ENCODE data around the gene UBE2R2.
A peak's percentile ranks its signal among the peaks of the same experiment; 100 is the strongest.

Gene UBE2R2

DNA sequence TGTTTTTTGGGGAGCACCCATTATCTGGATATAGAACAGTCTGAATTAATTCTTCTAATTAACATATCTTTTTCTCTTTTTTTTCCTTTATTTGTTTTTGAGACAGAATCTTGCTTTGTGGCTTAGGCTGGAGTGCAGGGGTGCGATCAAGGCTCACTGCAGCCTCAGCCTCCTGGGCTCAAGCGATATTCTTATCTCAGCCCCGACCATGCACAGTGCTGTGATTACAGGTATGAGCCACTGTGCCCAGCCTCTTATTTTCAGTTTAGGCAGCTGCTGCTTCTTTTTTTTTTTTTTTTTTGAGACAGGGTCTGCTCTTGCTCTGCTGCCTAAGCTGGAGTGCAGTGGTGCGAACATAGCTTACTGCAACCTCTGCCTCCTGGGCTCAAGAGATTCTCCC, 20.2 kb downstream of the UBE2R2 start:
- Histone ChIP-seq H3K18ac (ENCODE audit: low read depth in 1 of 2, low read length in 2 of 2) (no peak overlapping the region), H3K9ac (ENCODE audit: low read length) (no peak overlapping the region), H3K4ac (ENCODE audit: low read depth in 1 of 2, low read length in 2 of 2) (no peak overlapping the region), H3K27ac (ENCODE audit: low read length, poor library complexity, severe bottlenecking) (no peak overlapping the region), H4K8ac (ENCODE audit: low read length) (no peak overlapping the region), H2BK12ac (ENCODE audit: low read length in 2 of 2) (no peak overlapping the region), H3K4me1 (ENCODE audit: control insufficient read depth, insufficient read depth, low read depth, low read length) (peaks cover 11% of the 10 kb centered on the region), H3K36me3 (ENCODE audit: control insufficient read depth in 1 of 2, insufficient read depth in 2 of 2, low read depth in 1 of 2, low read length in 2 of 2) (peaks cover 0 to 3% of the 10 kb centered on the region in 2 experiments), H4K91ac (ENCODE audit: low read length) (no peak overlapping the region), H3K9me3 (ENCODE audit: control insufficient read depth, low read length) (no peaks in the 10 kb centered on the region), H2AK5ac (ENCODE audit: low read length, severe bottlenecking) (no peak overlapping the region), H2BK5ac (ENCODE audit: low read depth, low read length, poor library complexity, severe bottlenecking) (no peak overlapping the region), H3K4me3 (ENCODE audit: insufficient read depth in 1 of 2, low read depth in 1 of 2, low read length in 2 of 2) (no peak overlapping the region), H3K14ac (ENCODE audit: low read length in 2 of 2) (no peak overlapping the region), H3K79me1 (replicated peaks; ENCODE audit: low read length, poor library complexity, severe bottlenecking) (no peaks in the 10 kb centered on the region), H3K23ac (ENCODE audit: low read length in 2 of 2) (no peak overlapping the region), H3K27me3 (ENCODE audit: control insufficient read depth in 1 of 2, insufficient read depth in 1 of 2, low read length in 2 of 2) (no peaks in the 10 kb centered on the region), H2AFZ (ENCODE audit: low read depth, low read length) (no peak overlapping the region), H2BK120ac (ENCODE audit: low read depth, low read length) (no peak overlapping the region), H3K4me2 (ENCODE audit: low read length, poor library complexity, severe bottlenecking) (no peak overlapping the region), H2BK15ac (ENCODE audit: low read depth, poor library complexity, severe bottlenecking) (no peak overlapping the region)
- DNase-seq, result no peak
- WGBS, result 94% methylated on average over 3 of the region's 4 CpGs

DNA sequence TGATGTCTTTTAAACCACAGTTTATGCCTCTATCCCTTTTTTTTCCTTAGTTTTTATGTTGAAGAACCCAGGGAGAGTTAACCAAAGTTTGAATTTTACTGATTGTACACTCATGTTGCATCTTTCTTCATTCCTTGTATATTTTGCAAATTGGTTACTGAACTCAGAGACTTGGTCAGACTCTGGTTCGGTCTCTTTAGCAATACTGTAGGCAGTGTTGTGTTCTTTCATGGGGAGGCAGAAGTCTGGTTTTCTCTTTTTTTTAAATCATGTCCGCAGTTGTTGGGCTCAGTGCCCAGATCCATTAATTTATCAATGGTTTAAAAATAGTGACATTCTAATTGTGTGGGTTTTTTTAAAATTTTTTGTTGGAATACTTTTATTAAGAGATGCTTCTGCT, 23.4 kb downstream of the UBE2R2 start:
- Histone ChIP-seq H3K9ac (ENCODE audit: low read length) (peak overlapping the region; percentile 8), H3K4me2 (ENCODE audit: low read length, poor library complexity, severe bottlenecking) (no peak overlapping the region), H3K79me1 (replicated peaks; ENCODE audit: low read length, poor library complexity, severe bottlenecking) (no peaks in the 10 kb centered on the region), H2BK12ac (ENCODE audit: low read length in 2 of 2) (no peak overlapping the region), H3K18ac (ENCODE audit: low read depth in 1 of 2, low read length in 2 of 2) (no peak overlapping the region), H2BK120ac (ENCODE audit: low read depth, low read length) (no peak overlapping the region), H4K91ac (ENCODE audit: low read length) (no peak overlapping the region), H2BK15ac (ENCODE audit: low read depth, poor library complexity, severe bottlenecking) (no peak overlapping the region), H2BK5ac (ENCODE audit: low read depth, low read length, poor library complexity, severe bottlenecking) (no peak overlapping the region), H3K36me3 (ENCODE audit: control insufficient read depth in 1 of 2, insufficient read depth in 2 of 2, low read depth in 1 of 2, low read length in 2 of 2) (peaks cover 0 to 3% of the 10 kb centered on the region in 2 experiments), H3K4me1 (ENCODE audit: control insufficient read depth, insufficient read depth, low read depth, low read length) (peaks cover 5% of the 10 kb centered on the region), H2AK5ac (ENCODE audit: low read length, severe bottlenecking) (no peak overlapping the region), H3K4me3 (ENCODE audit: insufficient read depth in 1 of 2, low read depth in 1 of 2, low read length in 2 of 2) (no peak overlapping the region), H3K14ac (ENCODE audit: low read length in 2 of 2) (no peak overlapping the region), H4K8ac (ENCODE audit: low read length) (no peak overlapping the region), H3K23ac (ENCODE audit: low read length in 2 of 2) (no peak overlapping the region), H2AFZ (ENCODE audit: low read depth, low read length) (no peak overlapping the region), H3K9me3 (ENCODE audit: control insufficient read depth, low read length) (no peaks in the 10 kb centered on the region), H3K4ac (ENCODE audit: low read depth in 1 of 2, low read length in 2 of 2) (no peak overlapping the region), H3K27me3 (ENCODE audit: control insufficient read depth in 1 of 2, insufficient read depth in 1 of 2, low read length in 2 of 2) (no peaks in the 10 kb centered on the region), H3K27ac (ENCODE audit: low read length, poor library complexity, severe bottlenecking) (no peak overlapping the region)
- WGBS, result 99% methylated on average over 2 of the region's 2 CpGs
- no peak for DNase-seq

DNA sequence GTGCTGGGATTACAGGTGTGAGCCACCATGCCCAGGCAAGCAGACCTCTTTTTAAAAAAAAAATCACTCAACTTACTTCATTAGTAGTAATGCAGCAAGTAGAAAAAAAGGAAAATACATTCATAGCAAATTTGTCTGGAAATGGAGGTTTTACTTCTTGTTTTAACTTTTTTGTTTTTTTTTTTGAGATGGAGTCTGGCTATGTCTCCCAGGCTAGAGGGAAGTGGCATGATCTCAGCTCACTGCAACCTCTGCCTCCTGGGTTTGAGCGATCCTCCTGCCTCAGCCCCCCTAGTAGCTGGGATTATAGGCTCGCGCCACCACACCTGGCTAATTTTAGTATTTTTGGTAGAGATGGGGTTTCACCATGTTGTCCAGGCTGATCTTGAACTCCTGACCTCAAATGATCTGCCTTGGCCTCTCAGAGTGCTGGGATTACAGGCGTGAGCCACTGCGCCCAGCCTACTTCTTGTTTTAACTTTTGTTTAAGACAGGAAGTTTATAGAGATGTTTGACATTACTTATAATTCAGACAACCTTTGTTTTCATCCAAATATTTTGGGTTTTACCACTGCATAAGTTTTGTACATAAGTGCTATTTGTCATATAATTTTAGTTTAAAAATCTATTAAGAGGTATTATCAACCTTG, 26.5 kb downstream of the UBE2R2 start:
- 98% methylated on average over 3 of the region's 5 CpGs for WGBS
- H3K18ac ChIP-seq (ENCODE audit: low read depth in 1 of 2, low read length in 2 of 2), result peak overlapping the region in 1 of 2 experiments; percentile 2
- no peak for DNase-seq
- H3K4me3 ChIP-seq (ENCODE audit: insufficient read depth in 1 of 2, low read depth in 1 of 2, low read length in 2 of 2), result no peak overlapping the region
- H3K4ac ChIP-seq (ENCODE audit: low read depth in 1 of 2, low read length in 2 of 2), result no peak overlapping the region
- no peak overlapping the region for H2BK5ac ChIP-seq (ENCODE audit: low read depth, low read length, poor library complexity, severe bottlenecking)
- no peaks in the 10 kb centered on the region for H3K9me3 ChIP-seq (ENCODE audit: control insufficient read depth, low read length)
- H3K14ac ChIP-seq (ENCODE audit: low read length in 2 of 2), result no peak overlapping the region
- no peak overlapping the region for H2BK12ac ChIP-seq (ENCODE audit: low read length in 2 of 2)
- no peak overlapping the region for H3K23ac ChIP-seq (ENCODE audit: low read length in 2 of 2)
- peaks cover 0 to 3% of the 10 kb centered on the region in 2 experiments for H3K36me3 ChIP-seq (ENCODE audit: control insufficient read depth in 1 of 2, insufficient read depth in 2 of 2, low read depth in 1 of 2, low read length in 2 of 2)
- no peak overlapping the region for H2AFZ ChIP-seq (ENCODE audit: low read depth, low read length)
- H3K4me2 ChIP-seq (ENCODE audit: low read length, poor library complexity, severe bottlenecking), result no peak overlapping the region
- no peak overlapping the region for H2BK15ac ChIP-seq (ENCODE audit: low read depth, poor library complexity, severe bottlenecking)
- no peak overlapping the region for H3K27ac ChIP-seq (ENCODE audit: low read length, poor library complexity, severe bottlenecking)
- H3K9ac ChIP-seq (ENCODE audit: low read length), result no peak overlapping the region
- peaks cover 6% of the 10 kb centered on the region for H3K4me1 ChIP-seq (ENCODE audit: control insufficient read depth, insufficient read depth, low read depth, low read length)
- no peaks in the 10 kb centered on the region for H3K79me1 ChIP-seq (replicated peaks; ENCODE audit: low read length, poor library complexity, severe bottlenecking)
- H2AK5ac ChIP-seq (ENCODE audit: low read length, severe bottlenecking), result no peak overlapping the region
- H3K27me3 ChIP-seq (ENCODE audit: control insufficient read depth in 1 of 2, insufficient read depth in 1 of 2, low read length in 2 of 2), result no peaks in the 10 kb centered on the region
- no peak overlapping the region for H4K91ac ChIP-seq (ENCODE audit: low read length)
- H2BK120ac ChIP-seq (ENCODE audit: low read depth, low read length), result no peak overlapping the region
- no peak overlapping the region for H4K8ac ChIP-seq (ENCODE audit: low read length)

DNA sequence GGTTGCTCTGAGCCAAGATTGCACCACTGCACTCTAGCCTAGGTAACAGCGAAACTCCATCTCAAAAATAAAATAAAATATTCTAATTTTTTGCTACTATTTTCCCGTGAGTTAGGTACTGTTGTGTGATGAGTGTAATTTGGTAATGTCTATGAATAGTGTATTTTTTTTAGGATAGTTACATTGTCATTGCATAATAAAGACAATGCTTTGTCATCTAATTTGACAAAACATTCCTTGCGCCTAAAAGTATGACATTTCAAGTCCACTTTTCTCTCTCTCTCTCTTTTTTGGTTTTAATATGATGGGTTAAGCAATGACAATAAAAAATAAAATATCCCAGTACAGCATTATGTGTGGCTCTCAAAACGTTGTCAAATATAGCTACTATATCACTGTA, 29.3 kb downstream of the UBE2R2 start:
- Histone ChIP-seq H3K4me2 (ENCODE audit: low read length, poor library complexity, severe bottlenecking) (no peak overlapping the region), H3K4me3 (ENCODE audit: insufficient read depth in 1 of 2, low read depth in 1 of 2, low read length in 2 of 2) (no peak overlapping the region), H3K79me1 (replicated peaks; ENCODE audit: low read length, poor library complexity, severe bottlenecking) (no peaks in the 10 kb centered on the region), H2BK120ac (ENCODE audit: low read depth, low read length) (no peak overlapping the region), H4K91ac (ENCODE audit: low read length) (no peak overlapping the region), H3K18ac (ENCODE audit: low read depth in 1 of 2, low read length in 2 of 2) (no peak overlapping the region), H3K9me3 (ENCODE audit: control insufficient read depth, low read length) (no peaks in the 10 kb centered on the region), H3K4me1 (ENCODE audit: control insufficient read depth, insufficient read depth, low read depth, low read length) (peaks cover 7% of the 10 kb centered on the region), H3K27ac (ENCODE audit: low read length, poor library complexity, severe bottlenecking) (no peak overlapping the region), H3K4ac (ENCODE audit: low read depth in 1 of 2, low read length in 2 of 2) (no peak overlapping the region), H3K14ac (ENCODE audit: low read length in 2 of 2) (no peak overlapping the region), H2BK5ac (ENCODE audit: low read depth, low read length, poor library complexity, severe bottlenecking) (no peak overlapping the region), H4K8ac (ENCODE audit: low read length) (no peak overlapping the region), H2BK12ac (ENCODE audit: low read length in 2 of 2) (no peak overlapping the region), H2BK15ac (ENCODE audit: low read depth, poor library complexity, severe bottlenecking) (no peak overlapping the region), H2AFZ (ENCODE audit: low read depth, low read length) (no peak overlapping the region), H2AK5ac (ENCODE audit: low read length, severe bottlenecking) (no peak overlapping the region), H3K27me3 (ENCODE audit: control insufficient read depth in 1 of 2, insufficient read depth in 1 of 2, low read length in 2 of 2) (no peaks in the 10 kb centered on the region), H3K36me3 (ENCODE audit: control insufficient read depth in 1 of 2, insufficient read depth in 2 of 2, low read depth in 1 of 2, low read length in 2 of 2) (no peaks in the 10 kb centered on the region), H3K23ac (ENCODE audit: low read length in 2 of 2) (no peak overlapping the region), H3K9ac (ENCODE audit: low read length) (no peak overlapping the region)
- WGBS, result no CpG with 5 or more reads among the region's 4 CpGs
- no peak for DNase-seq
